Neural cell (in vitro differentiated cells): Measurements from ENCODE around the gene WDHD1. TPM values are rescaled to one million over a fixed set of nuclear protein-coding genes. Genes with fewer than 3 reads are reported as not detected.
"Not testable (repeated sequence)": the region's sequence is repeated elsewhere in the genome, so short reads cannot be mapped to it uniquely, and the experiment has no call there.

ENCODE experiments used
- H2AFZ ChIP-seq: fragments of 200-600, 300-800 bp; sonication (generic), shearing (Covaris generic); 2 replicates; pipeline ENCODE4 v1.6.0; 2014; ENCODE audit warnings: low read depth, mild to moderate bottlenecking, antibody characterized with exemption, low read length, moderate library complexity
- H3F3A ChIP-seq: fragments of 200-600 bp; shearing (Covaris generic); 2 replicates; pipeline ENCODE4 v1.6.1; 2016; ENCODE audit warnings: mild to moderate bottlenecking, moderate library complexity, mixed read lengths, antibody characterized with exemption, low read length; ENCODE audit not compliant: insufficient read depth, poor library complexity, severe bottlenecking
- H3K27ac ChIP-seq: fragments of 200-600, 300-800 bp; sonication (generic), shearing (Covaris generic); 2 replicates; pipeline ENCODE4 v1.5.1; 2014; ENCODE audit warnings: mild to moderate bottlenecking, low read length, moderate library complexity
- H3K27me3 ChIP-seq: fragments of 300-800, 200-600 bp; sonication (generic), shearing (Covaris generic); 2 replicates; pipeline ENCODE4 v1.6.0; 2014; ENCODE audit warnings: mild to moderate bottlenecking, low read depth, low read length, moderate library complexity; ENCODE audit not compliant: insufficient read depth
- H3K36me3 ChIP-seq: fragments of 300-800, 200-600 bp; sonication (generic), shearing (Covaris generic); 2 replicates; pipeline ENCODE4 v1.5.1; 2014; ENCODE audit warnings: mild to moderate bottlenecking, antibody characterized with exemption, low read length, moderate library complexity; ENCODE audit not compliant: insufficient read depth
- H3K4me2 ChIP-seq: fragments of 300-800, 200-600 bp; sonication (generic), shearing (Covaris generic); 2 replicates; pipeline ENCODE4 v1.6.0; 2014; ENCODE audit warnings: mild to moderate bottlenecking, low read length
- H3K4me3 ChIP-seq: fragments of 300-800, 200-600 bp; sonication (generic), shearing (Covaris generic); 2 replicates; pipeline ENCODE4 v1.5.1; 2014; ENCODE audit warnings: mild to moderate bottlenecking, low read length, moderate library complexity
- H3K79me2 ChIP-seq: fragments of 200-600 bp; shearing (Covaris generic); replicated peaks from 2 replicates; pipeline ENCODE4 v1.6.0; 2014; ENCODE audit warnings: mild to moderate bottlenecking, low read length, moderate library complexity; ENCODE audit not compliant: insufficient read depth
- H3K9ac ChIP-seq: fragments of 300-800, 200-600 bp; sonication (generic), shearing (Covaris generic); 2 replicates; pipeline ENCODE4 v1.6.1; 2016; ENCODE audit warnings: mild to moderate bottlenecking, low read length, mixed read lengths
- H3K9me2 ChIP-seq: fragments of 200-600 bp; shearing (Covaris generic); 2 replicates; pipeline ENCODE4 v1.6.1; 2016; ENCODE audit warnings: mild to moderate bottlenecking, low read length, mixed read lengths; ENCODE audit not compliant: insufficient read depth
- H3K9me3 ChIP-seq: fragments of 200-600, 300-800 bp; sonication (generic), shearing (Covaris generic); 2 replicates; pipeline ENCODE4 v1.6.1; 2016; ENCODE audit warnings: mild to moderate bottlenecking, mixed run types, low read length, moderate library complexity, mixed read lengths
- H4K20me1 ChIP-seq: fragments of 200-600 bp; shearing (Covaris generic); 2 replicates; pipeline ENCODE4 v1.6.1; 2016; ENCODE audit warnings: mild to moderate bottlenecking, mixed run types; ENCODE audit not compliant: insufficient read depth
- CTCF ChIP-seq: fragments of 450-650 bp; IDR thresholded peaks from 2 replicates; pipeline ENCODE4 v1.5.1; 2014; ENCODE audit warnings: antibody characterized with exemption, mild to moderate bottlenecking, moderate library complexity; ENCODE audit not compliant: poor library complexity, severe bottlenecking
- EP300 ChIP-seq: fragments of 450-650 bp; conservative IDR thresholded peaks from 2 replicates; pipeline ENCODE4 v1.6.1; 2014; ENCODE audit warnings: antibody characterized with exemption, mild to moderate bottlenecking, moderate library complexity; ENCODE audit not compliant: poor library complexity, severe bottlenecking
- EZH2 ChIP-seq: fragments of 200-600, 300-800 bp; shearing (Covaris generic), sonication (generic); IDR thresholded peaks from 2 replicates; pipeline ENCODE4 v1.6.1; 2014; ENCODE audit warnings: antibody characterized with exemption, low read length, borderline replicate concordance, mild to moderate bottlenecking; ENCODE audit not compliant: insufficient read depth, poor library complexity, severe bottlenecking
- MXI1 ChIP-seq: fragments of 450-650 bp; conservative IDR thresholded peaks from 2 replicates; pipeline ENCODE4 v1.6.1; 2014; ENCODE audit warnings: antibody characterized with exemption, mild to moderate bottlenecking; ENCODE audit not compliant: poor library complexity, severe bottlenecking
- POLR2AphosphoS5 ChIP-seq: IDR thresholded peaks from 2 replicates; pipeline ENCODE4 v1.6.1; 2012
- RAD21 ChIP-seq: fragments of 450-650 bp; conservative IDR thresholded peaks from 2 replicates; pipeline ENCODE4 v1.6.1; 2014; ENCODE audit warnings: antibody characterized with exemption, mild to moderate bottlenecking, moderate library complexity
- SMC3 ChIP-seq: fragments of 450-650 bp; conservative IDR thresholded peaks from 2 replicates; pipeline ENCODE4 v1.6.1; 2014; ENCODE audit warnings: antibody characterized with exemption, mild to moderate bottlenecking, moderate library complexity; ENCODE audit not compliant: poor library complexity
- TAF1 ChIP-seq: IDR thresholded peaks from 2 replicates; pipeline ENCODE4 v1.6.1; 2012; ENCODE audit warnings: low read depth
- polyA plus RNA-seq: library from polyadenylated mRNA; depleted of rRNA; stranded (reverse); fragments of >200 nt; gene quantifications from 2 replicates; pipeline ENCODE4 v1.2.3, GENCODE V29; 2014
- TF ChIP-seq, protein P1 (sequence below): IDR thresholded peaks from 2 replicates; pipeline ENCODE4 v1.6.1; 2012; ENCODE audit warnings: borderline replicate concordance

Gene WDHD1
- polyA plus RNA-seq, 1 donor from 2014 or later, result 8.0 TPM

- no peaks in the 10 kb centered on the region for H3K9me3 ChIP-seq
- H3K9me2 ChIP-seq, result no peaks in the 10 kb centered on the region
- TF ChIP-seq EZH2 (no peak), MXI1 (no peak), CTCF (no peak), TAF1 (no peak)
- no peaks in the 10 kb centered on the region for H3K36me3 ChIP-seq
- H3K9ac ChIP-seq, result peak overlapping the region; percentile 65
- H3K79me2 ChIP-seq, result no peaks in the 10 kb centered on the region
- no peaks in the 10 kb centered on the region for H4K20me1 ChIP-seq
- H3F3A ChIP-seq, result no peaks in the 10 kb centered on the region
- peak overlapping the region; percentile 94 for H3K4me3 ChIP-seq
- H3K4me2 ChIP-seq, result peak overlapping the region; percentile 67
- peaks cover 21% of the 10 kb centered on the region for H3K27me3 ChIP-seq
- H3K27ac ChIP-seq, result no peak overlapping the region
- H2AFZ ChIP-seq, result peak overlapping the region; percentile 51
Observed at GRCh38 chr14:54901380-54902142, 125.3 kb downstream of the WDHD1 start.

DNA sequence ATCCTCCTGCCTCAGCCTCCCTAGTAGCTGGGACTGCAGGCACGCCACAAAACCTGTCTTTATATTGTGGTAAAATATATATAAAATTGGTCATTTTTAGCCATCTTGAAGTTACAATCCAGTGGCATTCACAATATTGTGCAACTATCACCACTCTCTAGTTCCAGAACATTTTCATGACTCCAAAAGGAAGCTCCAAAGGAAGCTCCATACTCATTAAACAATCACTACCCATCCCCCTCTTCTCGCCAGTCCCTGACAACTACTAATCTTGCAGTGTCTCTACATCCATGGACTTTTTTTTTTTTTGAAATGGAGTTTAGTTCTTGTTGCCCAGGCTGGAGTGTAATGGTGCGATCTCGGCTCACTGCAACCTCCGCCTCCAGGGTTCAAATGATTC lies 127.3 kb downstream of the WDHD1 start:
- Histone ChIP-seq H3K9me2 (no peaks in the 10 kb centered on the region), H3K27ac (no peak overlapping the region), H3K27me3 (peaks cover 21% of the 10 kb centered on the region), H3K4me3 (no peak overlapping the region), H3K36me3 (no peaks in the 10 kb centered on the region), H3K9me3 (no peaks in the 10 kb centered on the region), H4K20me1 (no peaks in the 10 kb centered on the region), H3K4me2 (no peak overlapping the region), H3K9ac (no peak overlapping the region), H3F3A (no peaks in the 10 kb centered on the region), H2AFZ (no peak overlapping the region), H3K79me2 (no peaks in the 10 kb centered on the region)
- TF ChIP-seq EP300 (no peak), TAF1 (no peak), EZH2 (no peak), POLR2AphosphoS5 (no peak), MXI1 (no peak), CTCF (no peak), SMC3 (no peak), RAD21 (no peak)
- TF ChIP-seq, protein P1, sequence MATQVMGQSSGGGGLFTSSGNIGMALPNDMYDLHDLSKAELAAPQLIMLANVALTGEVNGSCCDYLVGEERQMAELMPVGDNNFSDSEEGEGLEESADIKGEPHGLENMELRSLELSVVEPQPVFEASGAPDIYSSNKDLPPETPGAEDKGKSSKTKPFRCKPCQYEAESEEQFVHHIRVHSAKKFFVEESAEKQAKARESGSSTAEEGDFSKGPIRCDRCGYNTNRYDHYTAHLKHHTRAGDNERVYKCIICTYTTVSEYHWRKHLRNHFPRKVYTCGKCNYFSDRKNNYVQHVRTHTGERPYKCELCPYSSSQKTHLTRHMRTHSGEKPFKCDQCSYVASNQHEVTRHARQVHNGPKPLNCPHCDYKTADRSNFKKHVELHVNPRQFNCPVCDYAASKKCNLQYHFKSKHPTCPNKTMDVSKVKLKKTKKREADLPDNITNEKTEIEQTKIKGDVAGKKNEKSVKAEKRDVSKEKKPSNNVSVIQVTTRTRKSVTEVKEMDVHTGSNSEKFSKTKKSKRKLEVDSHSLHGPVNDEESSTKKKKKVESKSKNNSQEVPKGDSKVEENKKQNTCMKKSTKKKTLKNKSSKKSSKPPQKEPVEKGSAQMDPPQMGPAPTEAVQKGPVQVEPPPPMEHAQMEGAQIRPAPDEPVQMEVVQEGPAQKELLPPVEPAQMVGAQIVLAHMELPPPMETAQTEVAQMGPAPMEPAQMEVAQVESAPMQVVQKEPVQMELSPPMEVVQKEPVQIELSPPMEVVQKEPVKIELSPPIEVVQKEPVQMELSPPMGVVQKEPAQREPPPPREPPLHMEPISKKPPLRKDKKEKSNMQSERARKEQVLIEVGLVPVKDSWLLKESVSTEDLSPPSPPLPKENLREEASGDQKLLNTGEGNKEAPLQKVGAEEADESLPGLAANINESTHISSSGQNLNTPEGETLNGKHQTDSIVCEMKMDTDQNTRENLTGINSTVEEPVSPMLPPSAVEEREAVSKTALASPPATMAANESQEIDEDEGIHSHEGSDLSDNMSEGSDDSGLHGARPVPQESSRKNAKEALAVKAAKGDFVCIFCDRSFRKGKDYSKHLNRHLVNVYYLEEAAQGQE, result no peak

- H3K27me3 ChIP-seq, result peaks cover 21% of the 10 kb centered on the region
- not testable (repeated sequence) for H3K79me2 ChIP-seq, H3K9ac ChIP-seq, H3K9me2 ChIP-seq, H3K9me3 ChIP-seq, H3K36me3 ChIP-seq, H2AFZ ChIP-seq, H3K4me2 ChIP-seq, H4K20me1 ChIP-seq, H3K4me3 ChIP-seq, H3F3A ChIP-seq, H3K27ac ChIP-seq
Observed at GRCh38 chr14:54897809-54898555, 128.9 kb downstream of the WDHD1 start.
